ENCODE data around the gene LKAAEAR1.

LKAAEAR1 gene

GRCh38 chr20:64115171-64115911 is 31.1 kb upstream of the LKAAEAR1 start:
- ChIA-PET CTCF (interaction anchor here (2.7 to 9.3 kb wide), 2 partner anchors 14 to 32 kb away, joined by 13 to 64 read pairs; no protein-coding TSS in a partner anchor), POLR2A (interaction anchor here (0.5 kb wide), 1 partner anchor 1977 kb away, joined by 6 read pairs; no protein-coding TSS in a partner anchor)
- DNase-seq (ENCODE audit: extremely low spot score), result no peak
- TF ChIP-seq, protein P1, sequence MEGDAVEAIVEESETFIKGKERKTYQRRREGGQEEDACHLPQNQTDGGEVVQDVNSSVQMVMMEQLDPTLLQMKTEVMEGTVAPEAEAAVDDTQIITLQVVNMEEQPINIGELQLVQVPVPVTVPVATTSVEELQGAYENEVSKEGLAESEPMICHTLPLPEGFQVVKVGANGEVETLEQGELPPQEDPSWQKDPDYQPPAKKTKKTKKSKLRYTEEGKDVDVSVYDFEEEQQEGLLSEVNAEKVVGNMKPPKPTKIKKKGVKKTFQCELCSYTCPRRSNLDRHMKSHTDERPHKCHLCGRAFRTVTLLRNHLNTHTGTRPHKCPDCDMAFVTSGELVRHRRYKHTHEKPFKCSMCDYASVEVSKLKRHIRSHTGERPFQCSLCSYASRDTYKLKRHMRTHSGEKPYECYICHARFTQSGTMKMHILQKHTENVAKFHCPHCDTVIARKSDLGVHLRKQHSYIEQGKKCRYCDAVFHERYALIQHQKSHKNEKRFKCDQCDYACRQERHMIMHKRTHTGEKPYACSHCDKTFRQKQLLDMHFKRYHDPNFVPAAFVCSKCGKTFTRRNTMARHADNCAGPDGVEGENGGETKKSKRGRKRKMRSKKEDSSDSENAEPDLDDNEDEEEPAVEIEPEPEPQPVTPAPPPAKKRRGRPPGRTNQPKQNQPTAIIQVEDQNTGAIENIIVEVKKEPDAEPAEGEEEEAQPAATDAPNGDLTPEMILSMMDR (IDR thresholded peaks at IDR 0.05; ENCODE audit: control extremely low read depth, extremely low read depth, low read depth, missing control alignments), result no peak

- CTCF ChIA-PET, result interaction anchor here (2.7 to 9.3 kb wide), 2 partner anchors 13 to 31 kb away, joined by 13 to 64 read pairs; no protein-coding TSS in a partner anchor
- POLR2A ChIA-PET, result interaction anchor here (0.5 kb wide), 1 partner anchor 1976 kb away, joined by 6 read pairs; no protein-coding TSS in a partner anchor
- DNase-seq (ENCODE audit: extremely low spot score), result no peak
- TF ChIP-seq, protein P1 (IDR thresholded peaks at IDR 0.05; ENCODE audit: control extremely low read depth, extremely low read depth, low read depth, missing control alignments), result no peak
Observed at GRCh38 chr20:64114356-64114971, 30.3 kb upstream of the LKAAEAR1 start.

DNA sequence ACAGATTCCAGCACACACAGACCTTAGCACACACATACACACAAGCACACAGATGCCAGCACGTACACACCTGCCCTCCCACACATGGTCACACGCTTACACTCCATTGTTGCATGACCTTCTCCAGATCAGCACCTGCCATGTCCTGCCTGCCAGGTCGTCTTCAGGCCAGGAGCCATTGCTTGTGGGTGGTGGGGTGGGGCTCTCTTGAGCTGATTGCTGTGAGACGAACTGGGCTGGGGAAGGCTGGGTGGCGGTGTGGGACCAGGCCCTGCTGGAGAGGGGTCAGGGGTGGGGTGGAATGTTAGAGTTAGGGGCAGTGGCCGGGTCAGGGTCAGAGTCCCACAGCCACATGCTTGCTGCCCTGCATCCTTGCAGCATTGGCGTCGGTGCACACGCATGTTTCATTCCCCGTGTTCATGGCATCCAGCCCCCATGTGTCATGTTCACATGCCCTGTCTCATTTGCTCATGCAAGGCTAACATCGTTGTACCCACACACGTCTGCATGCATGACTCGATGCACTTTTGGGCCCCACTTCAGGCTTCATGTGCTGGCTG is 29.7 kb upstream of the LKAAEAR1 start:
- ChIA-PET POLR2A (no interaction called here), CTCF (interaction anchor here (2.7 to 9.3 kb wide), 2 partner anchors 13 to 31 kb away, joined by 13 to 64 read pairs; no protein-coding TSS in a partner anchor)
- TF ChIP-seq, protein P1 (IDR thresholded peaks at IDR 0.05; ENCODE audit: control extremely low read depth, extremely low read depth, low read depth, missing control alignments), result no peak
- DNase-seq (ENCODE audit: extremely low spot score), result no peak

DNA sequence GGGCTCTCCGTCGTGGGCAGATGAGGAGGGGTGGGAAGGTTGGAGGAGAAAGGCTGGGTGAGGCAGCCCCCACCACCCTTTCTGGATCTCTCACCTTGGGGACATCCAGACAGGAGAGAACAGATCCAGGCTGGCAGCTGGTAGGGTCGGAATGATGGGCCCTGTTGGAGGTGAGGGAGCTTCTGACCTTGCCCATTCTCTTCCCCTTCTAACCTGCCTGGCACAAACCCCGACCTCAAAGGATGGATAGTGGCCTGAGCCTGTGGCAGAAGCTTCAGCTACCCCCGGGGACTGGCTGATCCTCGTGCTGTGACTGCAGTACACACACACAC is 29.2 kb upstream of the LKAAEAR1 start:
- TF ChIP-seq, protein P1 (IDR thresholded peaks at IDR 0.05; ENCODE audit: control extremely low read depth, extremely low read depth, low read depth, missing control alignments), result no peak
- no peak for DNase-seq (ENCODE audit: extremely low spot score)
- ChIA-PET POLR2A (no interaction called here), CTCF (interaction anchor here (2.7 kb wide), 1 partner anchor 30 kb away, joined by 13 read pairs; no protein-coding TSS in a partner anchor)

- ChIA-PET CTCF (interaction anchor here (2.7 to 2.9 kb wide), 2 partner anchors 10 to 30 kb away, joined by 10 to 13 read pairs; no protein-coding TSS in a partner anchor), POLR2A (no interaction called here)
- TF ChIP-seq, protein P1 (IDR thresholded peaks at IDR 0.05; ENCODE audit: control extremely low read depth, extremely low read depth, low read depth, missing control alignments), result no peak
- DNase-seq (ENCODE audit: extremely low spot score), result no peak
Observed at GRCh38 chr20:64112691-64113443, 28.7 kb upstream of the LKAAEAR1 start.

Data from GM10248 (cell line).